Regular cardiac myocyte (primary cell): Measurements from ENCODE around the gene UBE2D3. TPM values are rescaled to one million over a fixed set of nuclear protein-coding genes. Genes with fewer than 3 reads are reported as not detected.

Experiments used
- total RNA-seq: library from RNA; depleted of rRNA; stranded (reverse); fragments of >200 nt; gene quantifications from 2 replicates; pipeline ENCODE4 v1.2.3, GENCODE V29; 2014

UBE2D3 gene
- 308 and 357 TPM in 2 replicates for total RNA-seq

DNA sequence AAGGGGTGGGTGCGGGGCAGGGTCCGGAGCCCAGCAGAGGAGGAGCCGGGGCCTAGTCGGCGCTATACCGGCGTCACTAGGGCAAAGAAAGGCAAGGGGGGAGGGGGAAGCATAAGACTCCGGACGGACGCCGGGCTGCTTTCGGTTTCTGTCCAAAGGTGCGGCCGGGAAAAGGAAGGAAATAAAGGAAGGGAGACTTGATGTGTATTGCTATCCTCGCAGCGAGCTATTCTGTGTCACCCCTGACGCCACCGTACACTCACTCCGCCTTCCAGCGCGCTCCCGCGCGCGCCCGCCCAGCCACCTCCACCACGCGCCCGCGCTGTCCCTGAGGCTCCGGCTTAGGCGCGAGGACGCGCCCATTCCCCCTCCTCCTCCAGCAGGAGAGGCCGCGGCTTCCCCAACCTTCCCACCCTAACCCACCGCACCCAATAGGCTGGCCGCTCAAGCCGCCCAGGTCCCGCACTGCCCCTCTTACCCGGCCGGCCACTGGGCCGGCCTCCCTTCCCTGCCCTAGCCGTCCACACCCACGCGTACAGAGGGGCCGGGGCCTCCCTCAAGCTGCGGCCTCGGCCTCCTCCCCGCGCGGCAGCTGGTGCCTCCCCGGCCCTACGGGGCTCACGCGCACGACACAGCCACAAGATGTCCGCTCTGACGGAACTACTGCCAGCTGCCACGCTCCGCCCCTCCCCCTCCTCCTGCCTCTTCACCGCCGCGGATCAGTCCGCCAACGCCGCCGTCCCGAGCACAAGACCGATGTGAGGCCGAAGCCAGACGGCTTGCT is at the start of gene UBE2D3:
Gene UBE2D3 (minus strand): TSS at position 662 of the 784 bp plus-strand sequence. CDS start 1,043 bp downstream, outside the sequence.

DNA sequence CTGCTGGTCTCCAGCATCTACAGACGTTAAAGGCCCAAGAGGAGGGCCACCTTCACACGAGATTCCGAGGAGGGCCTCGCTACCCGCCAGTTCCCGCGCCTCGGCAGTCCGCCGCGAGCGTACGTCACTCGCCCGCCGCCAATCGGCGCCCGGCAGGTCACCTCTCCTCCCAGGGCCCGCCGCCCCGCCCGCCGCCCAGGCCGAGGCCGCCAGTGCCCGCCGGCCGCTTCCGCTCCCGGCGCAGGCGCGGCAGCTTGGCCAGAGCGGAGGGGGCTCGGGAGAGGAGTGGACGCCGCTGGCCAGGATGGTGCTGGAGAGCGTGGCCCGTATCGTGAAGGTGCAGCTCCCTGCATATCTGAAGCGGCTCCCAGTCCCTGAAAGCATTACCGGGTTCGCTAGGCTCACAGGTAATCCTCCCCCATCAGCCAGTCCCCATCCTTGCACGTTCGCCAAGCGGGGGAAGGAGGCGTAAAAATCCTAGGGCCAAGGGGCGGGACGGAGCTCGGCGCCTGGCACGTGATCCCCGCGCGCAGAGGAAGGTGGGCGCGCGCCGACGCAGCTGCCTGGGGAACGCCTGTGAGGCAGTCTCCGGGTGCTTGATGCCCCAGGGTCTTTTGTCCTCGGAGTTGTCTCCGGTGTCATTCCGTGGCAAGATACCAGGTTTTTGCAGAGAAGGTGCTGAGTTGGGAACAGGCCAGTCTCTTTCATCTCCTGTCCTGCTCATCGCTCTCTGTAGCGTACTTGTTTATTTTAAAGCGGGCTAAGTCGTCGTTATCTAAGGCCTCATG is 41.6 kb upstream of the UBE2D3 start, which contains the start of gene CISD2:
Gene CISD2 (plus strand): TSS at position 212 of the 788 bp plus-strand sequence. CDS start 93 bp downstream, at position 305.

DNA sequence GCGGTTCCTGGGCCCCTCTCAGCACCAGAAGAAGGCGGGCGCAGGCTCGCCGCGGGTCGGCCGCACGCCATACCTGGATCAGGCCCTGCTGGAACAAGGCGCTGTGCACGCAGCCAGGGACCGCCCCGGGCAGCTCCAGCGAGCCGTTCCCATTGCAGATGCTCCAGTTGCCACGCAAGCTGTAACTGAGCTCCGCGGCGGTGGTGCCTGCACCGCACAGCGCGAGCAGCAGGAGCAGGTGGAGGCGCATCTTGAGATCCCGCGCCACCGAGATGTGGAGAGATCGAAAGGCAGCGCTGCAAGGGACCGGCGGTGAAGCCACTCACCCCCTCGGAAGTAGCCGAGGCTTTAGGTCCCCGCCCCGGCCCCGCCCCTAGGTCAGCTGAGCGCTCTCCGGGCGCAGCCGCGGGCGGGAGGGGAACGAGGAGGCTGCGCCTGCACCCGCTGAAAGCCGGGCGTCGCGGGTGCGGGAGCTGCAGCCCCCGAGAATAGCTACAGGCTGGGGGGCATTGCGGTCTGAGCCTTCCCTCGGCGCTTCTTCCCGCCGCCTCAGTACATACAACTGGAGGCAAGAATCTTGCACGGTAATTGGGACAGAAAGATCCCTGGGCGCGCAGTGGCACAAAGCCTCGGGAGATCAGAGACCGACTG is 66.6 kb downstream of the UBE2D3 start, which contains the start of gene MANBA:
Gene MANBA (minus strand): TSS at position 324 of the 651 bp plus-strand sequence. CDS start 74 bp downstream, at position 250.

Other genes with a start within 250 kb of the UBE2D3 start
- gene MANBA, start 66.6 kb downstream of the UBE2D3 start, total RNA-seq: 24.9 and 120 TPM in 2 replicates
- 27.3 and 29.5 TPM in 2 replicates for gene CISD2, start 41.4 kb upstream of the UBE2D3 start, total RNA-seq
- gene SLC9B1, start 192.2 kb upstream of the UBE2D3 start, total RNA-seq: 0.58 and 2.0 TPM in 2 replicates
- 16.7 and 20.6 TPM in 2 replicates for gene SLC9B2, start 249.2 kb upstream of the UBE2D3 start, total RNA-seq